BJ (cell line): ENCODE data around the gene SIX5. TPM values are rescaled to one million over a fixed set of nuclear protein-coding genes. Genes with fewer than 3 reads are reported as not detected.

ENCODE experiments used
- CTCF ChIA-PET: fragments of 350-600 bp; formaldehyde crosslinking; extraction: SDS; loops from one replicate; lab custom pipeline; 2021; ENCODE audit warnings: antibody characterized with exemption, inconsistent platforms; lab: Yijun Ruan, JAX
- POLR2A ChIA-PET: fragments of 300-600 bp; sonication (Branson Sonifier 250); formaldehyde crosslinking; extraction: SDS; loops from one replicate; lab custom pipeline; 2021; ENCODE audit warnings: antibody characterized with exemption; lab: Charles Lee
- DNase-seq: peaks from one replicate; pipeline ENCODE4 v3.0.0-alpha.2; 2011; ENCODE audit warnings: low read depth
- H3K27me3 ChIP-seq: 2 replicates; pipeline ENCODE4 v1.6.0; 2011; ENCODE audit warnings: low read length; ENCODE audit not compliant: control insufficient read depth, insufficient read depth
- H3K36me3 ChIP-seq: 2 replicates; pipeline ENCODE4 v1.5.1; 2011; ENCODE audit warnings: low read length; ENCODE audit not compliant: control insufficient read depth, insufficient read depth
- H3K4me3 ChIP-seq: 2 replicates; pipeline ENCODE4 v1.5.1; 2011; ENCODE audit warnings: low read depth, mild to moderate bottlenecking, control low read depth, low read length
- CTCF ChIP-seq: IDR thresholded peaks from 2 replicates; pipeline ENCODE4 v1.5.1; 2011; ENCODE audit warnings: low read depth, mild to moderate bottlenecking, control low read depth, inconsistent platforms, low read length, moderate library complexity; ENCODE audit not compliant: insufficient read depth
- polyA plus RNA-seq: library from polyadenylated mRNA; depleted of rRNA; stranded (reverse); fragments of >200 nt; gene quantifications from 2 replicates; pipeline ENCODE4 v1.2.3, GENCODE V29; 2011

SIX5 gene
- polyA plus RNA-seq, 1 experiment, result 12.5 TPM

- peak overlapping the region; percentile 42 for H3K4me3 ChIP-seq
- no peaks in the 10 kb centered on the region for H3K27me3 ChIP-seq
- TF ChIP-seq CTCF, result peak; percentile 91
- ChIA-PET POLR2A (interaction anchor here (0.6 to 1.0 kb wide), 7 partner anchors 13 to 292 kb away, joined by 3 to 11 read pairs (median 9); no protein-coding TSS in a partner anchor), CTCF (interaction anchor here (0.6 to 7.7 kb wide), 12 partner anchors 11 to 112 kb away, joined by 3 to 154 read pairs (median 4); partner anchors contain the start of genes DMPK, DMWD, QPCTL and RSPH6A)
- peak; percentile 83 for DNase-seq
- peaks cover 30% of the 10 kb centered on the region for H3K36me3 ChIP-seq
These were observed 1.4 kb upstream of the SIX5 start for GRCh38 chr19:45770192-45771101.

GRCh38 chr19:45769821-45770191 lies 754 bp upstream of the SIX5 start:
- no peak for DNase-seq
- H3K27me3 ChIP-seq, result no peaks in the 10 kb centered on the region
- CTCF ChIA-PET, result interaction anchor here (0.7 to 7.7 kb wide), 14 partner anchors 9 to 117 kb away, joined by 3 to 154 read pairs (median 5); partner anchors contain the start of genes DMPK, DMWD, QPCTL and RSPH6A
- POLR2A ChIA-PET, result interaction anchor here (0.6 to 1.6 kb wide), 9 partner anchors 12 to 1457 kb away, joined by 3 to 14 read pairs (median 7); partner anchors contain the start of genes DMPK and DMWD
- H3K4me3 ChIP-seq, result peak overlapping the region; percentile 42
- H3K36me3 ChIP-seq, result peaks cover 29% of the 10 kb centered on the region
- TF ChIP-seq CTCF, result no peak

GRCh38 chr19:45768655-45768983 lies 433 bp downstream of the SIX5 start:
- Histone ChIP-seq H3K4me3 (peak overlapping the region; percentile 92), H3K27me3 (no peaks in the 10 kb centered on the region), H3K36me3 (peaks cover 24% of the 10 kb centered on the region)
- POLR2A ChIA-PET, result interaction anchor here (1.3 to 1.6 kb wide), 3 partner anchors 14 to 52 kb away, joined by 5 to 14 read pairs (median 7); partner anchors contain the start of gene DMPK
- CTCF ChIA-PET, result interaction anchor here (0.6 to 7.7 kb wide), 10 partner anchors 10 to 118 kb away, joined by 3 to 154 read pairs (median 5); partner anchors contain the start of genes QPCTL and RSPH6A
- no peak for TF ChIP-seq CTCF
- no peak for DNase-seq

GRCh38 chr19:45767881-45768654 lies 984 bp downstream of the SIX5 start:
- Histone ChIP-seq H3K27me3 (no peaks in the 10 kb centered on the region), H3K36me3 (peaks cover 21% of the 10 kb centered on the region), H3K4me3 (peak overlapping the region; percentile 92)
- CTCF ChIA-PET, result interaction anchor here (1.0 to 7.7 kb wide), 11 partner anchors 11 to 117 kb away, joined by 3 to 154 read pairs (median 6); partner anchors contain the start of genes QPCTL and RSPH6A
- POLR2A ChIA-PET, result interaction anchor here (0.7 to 1.6 kb wide), 3 partner anchors 15 to 31 kb away, joined by 4 to 14 read pairs (median 7); partner anchors contain the start of gene DMPK
- no peak for TF ChIP-seq CTCF
- DNase-seq, result no peak
